Colonic mucosa (tissue), 4 donors: ENCODE data around the gene SLC12A4. TPM values are rescaled to one million over a fixed set of nuclear protein-coding genes. Genes with fewer than 3 reads are reported as not detected.

Experiments
- DNase-seq: peaks from one replicate; pipeline ENCODE4 v3.0.0-alpha.2; 2020
- H3K27ac ChIP-seq: fragments of 200-600 bp; one replicate; pipeline ENCODE4 v1.8.0; 2021
- H3K27me3 ChIP-seq: fragments of 200-600 bp; one replicate; pipeline ENCODE4 v1.8.0; 2021
- H3K36me3 ChIP-seq: fragments of 200-600 bp; one replicate; pipeline ENCODE4 v1.8.0; 2021
- H3K4me1 ChIP-seq: fragments of 200-600 bp; one replicate; pipeline ENCODE4 v1.8.0; 2021; ENCODE audit warnings: mild to moderate bottlenecking
- H3K4me3 ChIP-seq: fragments of 200-600 bp; one replicate; pipeline ENCODE4 v1.8.0; 2021
- H3K9ac ChIP-seq, 2 donors: one replicate each; pipeline ENCODE4 v1.7.0; 2013; ENCODE audit warnings: control low read depth in 2 of 2, low read depth in 2 of 2, low read length in 2 of 2
- H3K9me3 ChIP-seq: fragments of 200-600 bp; one replicate; pipeline ENCODE4 v1.8.0; 2021
- CTCF ChIP-seq: fragments of 200-600 bp; IDR thresholded peaks from one replicate; pipeline ENCODE4 v1.8.0; 2022; ENCODE audit warnings: antibody characterized with exemption, mild to moderate bottlenecking
- intact Hi-C: fragments of 100-400 bp; cut with DNase I; formaldehyde crosslinking; loops from one replicate; pipeline ENCODE4 v1.14.1; 2022
- total RNA-seq, 2 donors: library from RNA; stranded (reverse); fragmentation: NEBNext Ultra II Directional in 1 of 2; extraction: Animal tissue kit (Norgen Biotek cat#: 25700) in 1 of 2; gene quantifications; one replicate each; pipeline ENCODE4 v1.2.1, GENCODE V29; 2021
- donor health status: healthy.
- donor health status: DM: no; HTN: no; CAD: no.
- donor health status: DM: no; HTN: no; CAD: no.

The SLC12A4 gene
- total RNA-seq, 2 donors from 2014 or later = 8.7 to 17.0 TPM

DNA sequence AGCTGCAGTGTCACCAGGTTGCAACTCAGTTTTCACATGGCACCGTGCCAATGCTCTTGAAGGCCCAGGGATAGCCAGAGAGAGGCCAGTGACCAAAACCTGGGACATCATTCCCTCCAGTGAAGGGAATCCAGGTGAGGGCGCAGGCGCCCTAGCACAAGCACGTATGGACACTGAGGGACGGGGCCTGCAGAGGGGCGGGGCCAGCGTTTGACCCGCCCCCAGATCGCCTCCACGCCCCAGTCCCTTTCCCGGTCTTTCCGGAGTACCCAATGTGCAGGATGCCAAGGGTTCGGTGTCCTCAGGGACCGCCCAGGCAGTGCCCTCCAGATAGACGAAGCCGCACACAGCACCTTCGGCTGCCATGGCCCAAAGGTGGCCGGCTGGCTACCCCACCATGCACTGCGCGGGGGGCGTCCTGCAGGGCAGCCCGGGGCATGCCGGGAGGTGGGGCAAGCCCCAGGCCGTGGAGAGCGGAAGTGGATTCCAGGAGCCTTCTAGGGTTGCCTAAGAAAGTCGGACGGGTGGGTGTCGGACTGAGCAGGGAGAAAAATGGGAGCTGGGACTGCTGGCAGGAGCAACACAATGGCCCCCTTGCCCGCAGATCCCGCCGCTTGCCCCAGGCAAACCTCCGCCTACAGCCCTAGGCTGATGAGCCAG is 4.6 kb downstream of the SLC12A4 start:
- Histone ChIP-seq H3K27me3 (no peaks in the 10 kb centered on the region), H3K27ac (no peak overlapping the region), H3K9ac (peak overlapping the region; percentile 36 to 42), H3K4me3 (no peak overlapping the region), H3K9me3 (no peaks in the 10 kb centered on the region), H3K4me1 (peaks cover 6% of the 10 kb centered on the region), H3K36me3 (no peaks in the 10 kb centered on the region)
- no peak for TF ChIP-seq CTCF
- intact Hi-C loops = no loop called here
- DNase-seq = no peak

DNA sequence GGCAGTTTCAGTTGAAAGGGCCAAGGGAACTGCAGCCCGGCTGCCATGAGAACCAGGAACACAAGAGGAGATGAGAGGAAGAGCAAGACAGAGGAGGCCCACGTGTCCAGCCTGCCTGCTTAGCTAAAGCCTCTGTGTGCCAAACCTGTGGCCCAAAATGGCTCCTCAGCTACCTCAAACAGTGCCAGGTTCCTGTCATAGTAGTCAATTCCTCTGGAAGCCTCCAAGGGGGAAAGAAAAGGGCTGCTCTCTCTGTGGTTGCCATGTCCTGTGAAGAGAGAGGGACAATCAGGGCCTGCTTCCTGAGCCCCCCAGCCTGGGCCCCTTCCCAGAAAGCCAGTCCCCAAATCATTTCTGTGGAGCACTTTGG is 5.2 kb downstream of the SLC12A4 start:
- Histone ChIP-seq H3K36me3 (no peaks in the 10 kb centered on the region), H3K27me3 (no peaks in the 10 kb centered on the region), H3K27ac (no peak overlapping the region), H3K4me3 (no peak overlapping the region), H3K9me3 (no peaks in the 10 kb centered on the region), H3K4me1 (peaks cover 6% of the 10 kb centered on the region), H3K9ac (peak overlapping the region in 1 of 2 donors; percentile 42)
- no peak for DNase-seq
- intact Hi-C loops = no loop called here
- TF ChIP-seq CTCF = no peak

DNA sequence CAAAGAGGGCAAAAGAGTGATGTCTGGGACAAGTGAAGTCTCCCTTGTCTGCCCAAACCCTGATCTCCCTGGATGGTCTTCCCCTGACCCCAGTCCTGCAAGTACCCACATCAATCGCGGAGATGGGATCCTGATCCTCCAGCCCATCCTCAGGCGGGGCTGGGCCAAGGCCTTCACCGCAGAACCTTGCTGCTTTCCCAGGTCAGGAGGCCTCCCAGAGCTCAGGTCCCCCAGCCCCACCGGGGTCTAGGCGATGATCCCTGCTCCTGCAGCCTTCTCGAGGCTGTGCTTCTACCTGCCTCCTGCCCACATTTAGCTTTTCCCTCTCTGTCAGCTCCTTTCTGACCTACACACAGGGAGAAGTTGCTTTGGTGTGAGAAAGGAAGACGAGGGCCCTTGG is 6.3 kb downstream of the SLC12A4 start:
- no peaks in the 10 kb centered on the region for H3K9me3 ChIP-seq
- no peak for DNase-seq
- H3K9ac ChIP-seq = no peak overlapping the region
- no peak overlapping the region for H3K27ac ChIP-seq
- no peak overlapping the region for H3K4me3 ChIP-seq
- intact Hi-C loops = no loop called here
- no peaks in the 10 kb centered on the region for H3K27me3 ChIP-seq
- TF ChIP-seq CTCF = no peak
- H3K4me1 ChIP-seq = peaks cover 6% of the 10 kb centered on the region
- H3K36me3 ChIP-seq = no peaks in the 10 kb centered on the region

DNA sequence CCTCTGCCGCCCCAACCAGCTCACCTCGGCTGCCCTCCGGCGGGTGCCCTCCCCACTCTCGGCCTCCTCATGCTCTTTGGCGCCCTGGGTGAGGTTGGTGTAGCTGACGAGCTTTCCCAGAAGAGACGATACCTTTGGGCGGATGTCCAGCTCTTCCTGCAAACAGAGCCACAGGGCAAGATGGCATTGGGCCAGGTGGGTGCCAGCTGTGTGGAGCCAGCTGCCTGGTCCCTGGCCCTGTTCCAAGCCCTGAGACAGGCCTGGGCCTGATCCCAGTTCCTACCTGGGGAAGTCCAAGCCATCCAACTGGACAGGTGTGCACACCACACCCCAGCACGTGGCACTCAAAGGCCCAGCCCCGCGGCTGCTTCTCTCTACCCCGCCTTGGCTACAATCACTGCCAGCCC is 6.9 kb downstream of the SLC12A4 start:
- peaks cover 2% of the 10 kb centered on the region for H3K4me1 ChIP-seq
- no peaks in the 10 kb centered on the region for H3K9me3 ChIP-seq
- intact Hi-C loops = no loop called here
- no peak overlapping the region for H3K4me3 ChIP-seq
- peak; percentile 89 for DNase-seq
- H3K9ac ChIP-seq = no peak overlapping the region
- no peak overlapping the region for H3K27ac ChIP-seq
- no peaks in the 10 kb centered on the region for H3K27me3 ChIP-seq
- H3K36me3 ChIP-seq = no peaks in the 10 kb centered on the region
- no peak for TF ChIP-seq CTCF

DNA sequence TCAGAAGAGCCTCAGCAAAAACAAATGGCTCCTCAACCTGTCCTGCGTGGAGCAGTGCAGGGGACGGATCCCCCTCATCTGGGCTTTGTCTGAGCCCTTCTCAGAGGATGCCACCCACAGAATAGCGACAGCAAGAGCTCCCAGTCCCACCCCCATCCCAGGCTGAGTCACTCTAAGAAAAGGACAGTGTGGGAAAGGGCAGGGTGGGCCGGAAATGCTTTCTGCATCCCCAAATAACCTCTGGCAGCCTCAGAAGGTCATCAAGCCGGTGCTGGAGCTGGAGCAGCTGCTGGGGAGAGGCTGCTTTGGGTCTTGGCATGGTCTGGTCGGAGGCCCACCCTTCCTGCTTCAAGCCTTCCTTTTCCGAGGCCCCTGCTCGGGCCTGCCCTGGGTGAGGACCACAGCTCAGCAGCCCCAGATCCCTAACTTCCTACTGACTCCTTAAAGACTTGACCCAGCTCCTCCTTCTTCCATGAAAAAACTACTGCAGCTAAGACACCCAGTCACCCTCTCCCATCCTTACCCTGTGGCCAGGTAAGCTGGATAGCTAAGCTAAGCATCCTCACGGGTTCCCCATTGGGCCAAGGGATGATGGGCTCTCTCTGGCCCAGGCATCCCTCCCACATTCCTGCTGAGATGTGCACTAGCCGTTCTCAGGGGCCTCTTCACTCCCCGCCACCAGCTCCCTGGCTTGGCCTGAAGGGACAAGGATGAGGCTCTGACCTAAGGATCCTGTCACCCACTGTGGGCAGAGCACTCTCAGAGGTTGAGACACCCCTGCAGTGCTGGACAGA is 8.7 kb downstream of the SLC12A4 start:
- DNase-seq = no peak
- peak overlapping the region; percentile 12 to 59 for H3K9ac ChIP-seq
- H3K27me3 ChIP-seq = no peaks in the 10 kb centered on the region
- H3K4me1 ChIP-seq = no peaks in the 10 kb centered on the region
- no peaks in the 10 kb centered on the region for H3K9me3 ChIP-seq
- H3K4me3 ChIP-seq = no peak overlapping the region
- intact Hi-C loops = no loop called here
- TF ChIP-seq CTCF = no peak
- no peak overlapping the region for H3K27ac ChIP-seq
- no peaks in the 10 kb centered on the region for H3K36me3 ChIP-seq
